CD8-positive, alpha-beta memory T cell (primary cell): ENCODE results near the gene PPA2. TPM values are rescaled to one million over a fixed set of nuclear protein-coding genes. Genes with fewer than 3 reads are reported as not detected.

Experiments
- CTCF ChIA-PET: fragments of 350-600 bp; sonication (Branson Sonifier 250); formaldehyde crosslinking; loops from one replicate; lab custom pipeline; 2021; ENCODE audit warnings: antibody characterized with exemption; lab: Charles Lee
- POLR2A ChIA-PET: fragments of 350-600 bp; sonication (Branson Sonifier 250); formaldehyde crosslinking; loops from one replicate; lab custom pipeline; 2021; ENCODE audit warnings: antibody characterized with exemption; lab: Charles Lee
- DNase-seq, 5 donors: peaks; one replicate each; pipeline versions ENCODE4 v3.0.0 to v3.0.0-alpha.2; 2020 to 2022; ENCODE audit warnings: mixed read lengths in 1 of 5
- H3K27ac ChIP-seq: one replicate; pipeline ENCODE4 v1.7.0; 2013; ENCODE audit warnings: low read depth, mild to moderate bottlenecking, low read length, moderate library complexity
- H3K27me3 ChIP-seq: 2 replicates; pipeline ENCODE4 v1.7.0; 2013; ENCODE audit warnings: low read length, mild to moderate bottlenecking; ENCODE audit not compliant: insufficient read depth, poor library complexity, severe bottlenecking
- H3K36me3 ChIP-seq: 2 replicates; pipeline ENCODE4 v1.7.0; 2013; ENCODE audit warnings: mild to moderate bottlenecking, low read length, moderate library complexity; ENCODE audit not compliant: insufficient read depth
- H3K4me1 ChIP-seq: 2 replicates; pipeline ENCODE4 v1.7.0; 2013; ENCODE audit warnings: mild to moderate bottlenecking, low read length, moderate library complexity; ENCODE audit not compliant: insufficient read depth
- H3K4me3 ChIP-seq: 2 replicates; pipeline ENCODE4 v1.7.0; 2013; ENCODE audit warnings: mild to moderate bottlenecking, low read length
- H3K9me3 ChIP-seq: 2 replicates; pipeline ENCODE4 v1.7.0; 2013; ENCODE audit warnings: mild to moderate bottlenecking, low read length
- H3K27ac Mint-ChIP-seq, 8 donors: one replicate each; pipeline ENCODE4 v1.8.0; 2020 to 2021; ENCODE audit warnings: mixed read lengths in 8 of 8, mild to moderate bottlenecking in 6 of 8, inconsistent platforms in 3 of 8, moderate library complexity in 3 of 8
- H3K27me3 Mint-ChIP-seq, 2 donors: one replicate each; pipeline ENCODE4 v1.8.0; 2020 to 2021; ENCODE audit warnings: mixed read lengths in 2 of 2, mild to moderate bottlenecking in 1 of 2, moderate library complexity in 1 of 2
- H3K36me3 Mint-ChIP-seq, 3 donors: one replicate each; pipeline ENCODE4 v1.8.0; 2020 to 2021; ENCODE audit warnings: mixed read lengths in 3 of 3, inconsistent platforms in 1 of 3, mild to moderate bottlenecking in 1 of 3
- H3K4me1 Mint-ChIP-seq, 3 donors: one replicate each; pipeline ENCODE4 v1.8.0; 2020 to 2021; ENCODE audit warnings: mixed read lengths in 3 of 3, inconsistent platforms in 1 of 3, mild to moderate bottlenecking in 1 of 3
- H3K4me3 Mint-ChIP-seq, 7 donors: one replicate each; pipeline ENCODE4 v1.8.0; 2020 to 2021; ENCODE audit warnings: mixed read lengths in 7 of 7, mild to moderate bottlenecking in 6 of 7, moderate library complexity in 4 of 7, inconsistent platforms in 2 of 7
- H3K9me3 Mint-ChIP-seq, 5 donors: one replicate each; pipeline ENCODE4 v1.8.0; 2020 to 2022; ENCODE audit warnings: mixed read lengths in 5 of 5, mild to moderate bottlenecking in 3 of 5, moderate library complexity in 2 of 5, inconsistent platforms in 1 of 5
- polyA plus RNA-seq: library from polyadenylated mRNA; unstranded; fragments of 300-500 nt; fragmentation: Illumina TruSeq; gene quantifications from one replicate; pipeline ENCODE4 v1.2.3, GENCODE V29; 2021
- total RNA-seq, 2 experiments: library from RNA; stranded (reverse); gene quantifications; one replicate each; pipeline ENCODE4 v1.2.3, GENCODE V29; 2021

Gene PPA2
- total and polyA plus RNA-seq, 3 experiments from 2014 or later: 98.6 to 140 (median 113) TPM

DNA sequence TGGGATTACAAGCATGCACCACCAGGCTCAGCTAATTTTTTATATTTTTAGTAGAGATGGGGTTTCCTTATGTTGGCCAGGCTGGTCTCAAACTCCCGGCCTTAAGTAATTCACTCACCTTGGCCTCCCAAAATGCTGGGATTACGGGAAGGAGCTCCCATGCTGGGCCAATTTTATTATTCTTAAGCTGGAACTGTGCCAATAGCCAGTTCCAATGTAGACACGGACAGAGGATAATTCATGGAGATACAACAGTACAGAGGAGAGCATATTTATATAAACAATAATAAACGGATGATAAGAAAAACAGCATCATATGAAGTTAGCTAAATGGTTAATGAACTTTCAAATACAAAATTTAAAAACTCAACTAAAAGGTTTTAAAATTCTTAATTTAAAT, 87.8 kb downstream of the PPA2 start:
- Histone ChIP-seq H3K9me3 (no peaks in the 10 kb centered on the region), H3K36me3 (peaks cover 6% of the 10 kb centered on the region), H3K27ac (no peak overlapping the region), H3K4me3 (no peak overlapping the region), H3K4me1 (no peaks in the 10 kb centered on the region), H3K27me3 (no peaks in the 10 kb centered on the region)
- Mint-ChIP-seq H3K9me3 (no peaks in the 10 kb centered on the region), H3K4me3 (no peak overlapping the region), H3K4me1 (peaks cover 3 to 7% (median 6%) of the 10 kb centered on the region in 3 donors), H3K36me3 (peaks cover 34 to 67% (median 35%) of the 10 kb centered on the region in 3 donors), H3K27me3 (no peaks in the 10 kb centered on the region), H3K27ac (no peak overlapping the region)
- ChIA-PET POLR2A (no interaction called here), CTCF (interaction anchor here (1.1 kb wide), 1 partner anchor 10 kb away, joined by 3 read pairs; no protein-coding TSS in a partner anchor)
- no peak for DNase-seq

DNA sequence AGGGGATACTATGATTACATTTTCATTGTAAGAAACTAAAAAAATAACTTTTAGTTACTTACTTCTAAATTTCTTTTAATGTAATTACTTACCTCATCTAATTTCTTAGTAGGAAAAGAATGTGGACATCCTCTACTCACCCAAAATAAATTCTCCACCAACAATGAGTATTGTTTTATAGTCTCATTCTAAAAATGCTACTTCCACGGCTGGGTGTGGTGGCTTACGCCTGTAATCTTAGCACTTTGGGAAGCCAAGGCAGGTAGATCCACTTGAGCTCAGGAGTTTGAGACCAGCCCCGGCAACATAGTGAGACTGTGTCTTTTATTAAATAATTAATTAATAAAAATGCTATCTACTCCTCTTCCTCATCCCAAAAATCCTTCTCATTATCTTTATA, 99.8 kb downstream of the PPA2 start:
- CTCF ChIA-PET: no interaction called here
- Mint-ChIP-seq H3K36me3 (peaks cover 12 to 55% (median 17%) of the 10 kb centered on the region in 3 donors), H3K9me3 (no peaks in the 10 kb centered on the region), H3K27me3 (no peaks in the 10 kb centered on the region), H3K4me3 (no peak overlapping the region), H3K4me1 (no peaks in the 10 kb centered on the region), H3K27ac (no peak overlapping the region)
- Histone ChIP-seq H3K4me3 (no peak overlapping the region), H3K36me3 (no peaks in the 10 kb centered on the region), H3K4me1 (no peaks in the 10 kb centered on the region), H3K9me3 (no peaks in the 10 kb centered on the region), H3K27ac (no peak overlapping the region), H3K27me3 (no peaks in the 10 kb centered on the region)
- POLR2A ChIA-PET: no interaction called here
- DNase-seq: no peak

DNA sequence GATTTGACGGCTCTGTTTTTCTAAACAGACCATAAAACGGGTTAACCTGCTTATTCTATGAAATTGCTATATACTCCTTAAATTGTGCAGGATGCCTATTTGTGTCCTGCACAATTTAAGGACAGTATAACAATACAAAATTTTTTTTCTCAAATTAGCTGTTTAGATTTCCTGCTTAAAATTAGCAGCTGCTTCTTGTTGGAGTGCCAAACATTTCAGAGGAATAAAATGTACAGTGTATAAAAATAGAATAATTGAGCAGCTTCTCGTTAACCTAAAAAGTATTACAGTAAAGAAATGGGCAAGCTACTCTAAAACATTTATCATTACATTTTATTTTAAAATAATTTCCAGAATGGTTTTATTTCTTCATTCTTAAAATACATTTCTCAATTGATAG, 100.5 kb downstream of the PPA2 start:
- H3K27ac Mint-ChIP-seq: no peak overlapping the region

DNA sequence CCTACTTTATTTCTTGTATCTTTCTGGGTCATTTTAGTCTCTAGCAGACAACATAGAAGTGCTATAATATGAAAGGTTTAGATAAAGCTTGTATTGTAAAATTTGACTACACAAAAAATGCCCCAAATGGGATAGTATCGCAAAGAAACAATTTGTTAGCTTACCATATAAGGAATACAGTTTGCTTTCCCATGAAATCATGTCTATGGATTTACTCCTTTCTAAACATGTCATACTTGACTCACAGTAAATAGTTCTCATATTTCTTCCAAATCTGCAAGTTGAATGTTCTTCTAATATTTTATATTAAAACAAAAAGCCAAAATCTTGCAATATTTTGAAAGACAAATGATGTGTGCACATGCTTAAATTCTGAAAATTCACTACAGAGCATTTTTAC, 103.9 kb downstream of the PPA2 start:
- no peak for DNase-seq
- Mint-ChIP-seq H3K4me3 (no peak overlapping the region), H3K36me3 (peaks cover 39 to 65% (median 46%) of the 10 kb centered on the region in 3 donors), H3K9me3 (peaks cover 0 to 10% (median 7%) of the 10 kb centered on the region in 5 donors), H3K27ac (no peak overlapping the region), H3K27me3 (no peaks in the 10 kb centered on the region), H3K4me1 (no peaks in the 10 kb centered on the region)
- no peaks in the 10 kb centered on the region for H3K4me1 ChIP-seq
- POLR2A ChIA-PET: no interaction called here
- H3K27ac ChIP-seq: no peak overlapping the region
- no peak overlapping the region for H3K4me3 ChIP-seq
- CTCF ChIA-PET: interaction anchor here (0.7 kb wide), 1 partner anchor 104 kb away, joined by 3 read pairs; the partner anchor contains the start of gene PPA2
- H3K9me3 ChIP-seq: no peaks in the 10 kb centered on the region
- no peaks in the 10 kb centered on the region for H3K27me3 ChIP-seq
- peaks cover 3% of the 10 kb centered on the region for H3K36me3 ChIP-seq

More for the DNA sequence above, 100.5 kb downstream of the PPA2 start:
- no peaks in the 10 kb centered on the region for H3K9me3 Mint-ChIP-seq
- H3K36me3 Mint-ChIP-seq: peaks cover 17 to 58% (median 20%) of the 10 kb centered on the region in 3 donors
- H3K9me3 ChIP-seq: no peaks in the 10 kb centered on the region
- CTCF ChIA-PET: no interaction called here
- H3K4me3 Mint-ChIP-seq: no peak overlapping the region
- no peaks in the 10 kb centered on the region for H3K4me1 ChIP-seq
- H3K27me3 ChIP-seq: no peaks in the 10 kb centered on the region
- no peak overlapping the region for H3K4me3 ChIP-seq
- no peak overlapping the region for H3K27ac ChIP-seq
- no peak for DNase-seq
- POLR2A ChIA-PET: no interaction called here
- peaks cover 3% of the 10 kb centered on the region for H3K36me3 ChIP-seq
- no peaks in the 10 kb centered on the region for H3K27me3 Mint-ChIP-seq
- no peaks in the 10 kb centered on the region for H3K4me1 Mint-ChIP-seq

DNA sequence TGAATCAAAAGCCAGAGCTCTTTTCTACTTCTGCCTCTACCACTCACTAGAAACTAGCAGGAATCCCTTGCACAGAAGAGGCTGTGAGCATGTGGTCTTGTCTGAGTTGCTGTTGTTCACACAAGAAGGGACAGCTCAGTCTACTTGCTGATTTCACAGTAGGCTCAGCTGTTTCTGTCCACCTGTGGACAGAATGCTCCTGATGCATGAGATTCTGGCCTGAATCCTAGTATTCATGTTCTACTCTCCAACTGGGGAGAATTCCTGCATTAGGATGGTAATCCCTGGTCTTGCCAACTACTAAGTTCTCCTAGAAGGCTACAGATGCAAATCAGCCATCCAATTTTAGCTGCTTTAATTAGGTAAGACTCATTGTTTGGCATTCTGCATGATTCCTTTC, 112.8 kb downstream of the PPA2 start:
- no peaks in the 10 kb centered on the region for H3K4me1 ChIP-seq
- no peaks in the 10 kb centered on the region for H3K36me3 ChIP-seq
- no peaks in the 10 kb centered on the region for H3K27me3 ChIP-seq
- no peak overlapping the region for H3K27ac ChIP-seq
- Mint-ChIP-seq H3K27ac (no peak overlapping the region), H3K4me3 (no peak overlapping the region), H3K9me3 (peaks cover 0 to 11% (median 7%) of the 10 kb centered on the region in 5 donors), H3K4me1 (no peaks in the 10 kb centered on the region), H3K27me3 (no peaks in the 10 kb centered on the region), H3K36me3 (peaks cover 26 to 38% (median 29%) of the 10 kb centered on the region in 3 donors)
- no peak overlapping the region for H3K4me3 ChIP-seq
- DNase-seq: no peak
- ChIA-PET CTCF (no interaction called here), POLR2A (no interaction called here)
- no peaks in the 10 kb centered on the region for H3K9me3 ChIP-seq

DNA sequence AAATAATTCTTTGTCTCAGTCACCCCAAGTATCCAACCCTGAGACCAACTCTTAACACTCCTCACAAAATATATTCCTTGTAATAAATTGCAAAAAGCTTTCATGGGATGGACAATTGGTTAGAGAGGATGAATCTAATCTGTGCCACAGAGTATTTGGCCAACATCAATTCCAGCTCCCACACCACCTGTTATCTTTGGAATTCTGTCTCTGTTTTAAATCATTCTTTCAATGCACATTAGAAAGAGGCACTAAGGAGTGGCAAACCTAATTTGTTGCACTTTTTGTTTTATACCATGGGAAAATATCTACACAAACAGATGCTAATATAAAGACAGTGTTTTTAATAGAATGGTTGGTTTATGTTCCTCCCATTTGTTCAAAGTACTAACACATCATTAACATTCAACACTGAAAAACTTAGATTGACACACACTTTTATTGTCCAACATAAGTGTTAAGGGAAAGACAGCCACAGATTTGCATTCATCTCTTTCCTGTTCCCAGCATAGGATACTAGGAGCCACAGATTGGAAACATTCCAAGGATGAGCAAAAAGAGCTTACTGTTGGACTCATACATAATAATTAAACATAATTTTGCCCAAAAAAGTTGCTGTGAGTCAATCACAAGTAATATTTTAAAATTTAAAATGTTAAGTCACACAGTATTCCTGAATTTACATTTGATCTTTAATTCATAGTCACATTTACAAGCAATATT, 116.4 kb downstream of the PPA2 start:
- no peaks in the 10 kb centered on the region for H3K4me1 Mint-ChIP-seq
- CTCF ChIA-PET: no interaction called here

DNA sequence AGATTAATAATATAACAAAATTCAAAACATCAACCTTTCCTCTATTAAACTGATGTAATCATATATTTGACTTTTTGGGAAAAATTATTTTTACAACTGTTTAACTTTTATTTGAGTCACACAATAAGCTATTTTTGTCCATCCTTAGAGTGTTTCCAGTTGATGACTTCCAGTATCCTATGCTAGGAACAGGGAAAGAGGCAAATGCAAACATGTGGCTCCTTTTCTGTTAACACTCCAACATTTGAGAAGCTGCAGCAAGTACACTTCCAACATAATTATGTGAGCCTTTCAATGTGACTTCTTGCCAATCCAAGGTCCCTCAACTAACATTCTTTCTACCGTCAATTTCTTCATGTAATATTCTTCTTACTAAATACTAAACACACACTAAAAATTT, 117.7 kb downstream of the PPA2 start:
- no peak overlapping the region for H3K27ac Mint-ChIP-seq

More for the DNA sequence above, 116.4 kb downstream of the PPA2 start:
- Mint-ChIP-seq H3K36me3 (peaks cover 13 to 23% (median 18%) of the 10 kb centered on the region in 3 donors), H3K27me3 (no peaks in the 10 kb centered on the region), H3K4me3 (no peak overlapping the region), H3K9me3 (no peaks in the 10 kb centered on the region), H3K27ac (peak overlapping the region in 1 of 8 donors; percentile 58)
- no peak for DNase-seq
- no peak overlapping the region for H3K27ac ChIP-seq
- no peaks in the 10 kb centered on the region for H3K4me1 ChIP-seq
- POLR2A ChIA-PET: no interaction called here
- no peaks in the 10 kb centered on the region for H3K27me3 ChIP-seq
- no peaks in the 10 kb centered on the region for H3K9me3 ChIP-seq
- no peak overlapping the region for H3K4me3 ChIP-seq
- no peaks in the 10 kb centered on the region for H3K36me3 ChIP-seq

DNA sequence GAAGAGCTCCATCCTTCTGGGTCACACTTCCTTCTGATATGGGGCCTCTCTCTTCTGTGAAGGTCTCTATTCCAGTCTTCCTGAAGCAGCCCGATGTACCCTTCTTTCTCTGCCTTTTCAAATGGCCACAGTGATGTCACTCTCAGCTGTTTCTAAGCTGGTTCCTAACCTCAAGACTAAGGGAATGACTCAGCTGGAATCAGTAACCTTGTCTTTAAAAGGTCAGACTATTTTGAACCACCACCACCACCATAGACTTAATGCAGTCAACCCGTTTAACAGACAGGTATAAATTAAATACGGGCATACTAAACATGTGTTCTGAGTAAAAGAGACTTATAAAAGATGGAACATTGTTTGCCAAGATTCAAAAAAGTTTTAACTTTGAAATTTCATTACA, 121.0 kb downstream of the PPA2 start:
- Histone ChIP-seq H3K27ac (no peak overlapping the region), H3K4me1 (no peaks in the 10 kb centered on the region), H3K27me3 (no peaks in the 10 kb centered on the region), H3K36me3 (no peaks in the 10 kb centered on the region), H3K4me3 (no peak overlapping the region), H3K9me3 (no peaks in the 10 kb centered on the region)
- peaks cover 0 to 12% (median 8%) of the 10 kb centered on the region in 3 donors for H3K36me3 Mint-ChIP-seq
- no peak overlapping the region for H3K4me3 Mint-ChIP-seq
- ChIA-PET POLR2A (no interaction called here), CTCF (no interaction called here)
- H3K4me1 Mint-ChIP-seq: no peaks in the 10 kb centered on the region
- no peaks in the 10 kb centered on the region for H3K27me3 Mint-ChIP-seq
- H3K9me3 Mint-ChIP-seq: no peaks in the 10 kb centered on the region
- DNase-seq: no peak
- H3K27ac Mint-ChIP-seq: no peak overlapping the region

More for the DNA sequence above, 117.7 kb downstream of the PPA2 start:
- no peaks in the 10 kb centered on the region for H3K4me1 Mint-ChIP-seq
- ChIA-PET POLR2A (no interaction called here), CTCF (no interaction called here)
- no peak overlapping the region for H3K4me3 ChIP-seq
- H3K27me3 Mint-ChIP-seq: no peaks in the 10 kb centered on the region
- H3K36me3 Mint-ChIP-seq: peaks cover 13 to 22% (median 18%) of the 10 kb centered on the region in 3 donors
- H3K9me3 ChIP-seq: no peaks in the 10 kb centered on the region
- H3K36me3 ChIP-seq: no peaks in the 10 kb centered on the region
- H3K27ac ChIP-seq: no peak overlapping the region
- H3K9me3 Mint-ChIP-seq: no peaks in the 10 kb centered on the region
- no peaks in the 10 kb centered on the region for H3K27me3 ChIP-seq
- H3K4me1 ChIP-seq: no peaks in the 10 kb centered on the region
- DNase-seq: no peak
- no peak overlapping the region for H3K4me3 Mint-ChIP-seq
